GM18505 (cell line): ENCODE measurements around the gene BAHCC1.
A peak's percentile ranks its signal among the peaks of the same experiment; 100 is the strongest.

ENCODE experiments used
- ATAC-seq: cut with Tn5 transposase; IDR thresholded peaks from one replicate; pipeline ENCODE4 v1.9.1; 2021; ENCODE audit not compliant: unreplicated experiment
- POLR2A ChIP-seq: IDR thresholded peaks from 4 replicates; pipeline ENCODE4 v1.6.1; 2011; ENCODE audit warnings: borderline replicate concordance; ENCODE audit not compliant: insufficient read depth, insufficient read length; ENCODE audit errors: extremely low read depth

The BAHCC1 gene

DNA sequence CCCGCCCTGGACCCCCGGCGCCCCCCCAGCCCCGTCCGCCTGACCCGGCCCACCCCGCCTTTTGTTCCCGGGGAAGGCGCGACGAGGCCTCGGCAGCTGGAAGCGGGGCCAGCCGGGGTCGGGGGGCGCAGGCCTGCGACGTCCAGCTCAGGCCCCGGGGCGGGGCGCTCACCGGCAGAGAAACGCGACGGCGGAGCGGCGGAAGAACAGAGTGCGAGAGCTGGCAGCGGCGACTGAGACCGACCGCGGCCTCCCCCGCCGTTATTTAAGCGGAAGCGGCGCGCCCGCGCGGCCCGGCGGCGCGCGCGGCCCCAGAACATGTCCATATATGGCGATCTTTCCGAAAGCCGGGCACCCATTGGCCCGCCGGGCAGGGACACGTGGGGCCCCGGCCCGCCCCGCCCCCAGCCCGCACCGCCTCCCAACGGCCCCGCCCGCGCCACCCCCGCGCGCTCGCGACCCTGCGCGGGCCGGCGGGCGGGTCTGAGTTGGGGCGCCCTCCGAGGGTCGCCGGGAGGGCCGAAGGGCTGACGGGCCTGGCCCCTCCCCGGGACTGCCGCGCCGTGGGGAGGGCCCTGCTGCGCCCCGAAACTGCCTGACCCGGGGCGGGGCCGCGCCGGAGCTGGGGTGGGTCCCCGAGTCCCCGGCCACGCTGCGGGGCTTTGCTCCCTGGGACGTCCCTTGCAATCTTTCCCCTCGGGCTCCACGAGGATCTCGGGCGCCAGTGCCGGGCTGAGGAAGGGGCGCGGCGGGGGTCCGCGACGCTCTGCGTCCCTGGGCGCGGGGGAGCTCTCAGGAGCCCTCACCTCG lies 117.5 kb downstream of the BAHCC1 start, which contains the start of gene ACTG1:
ACTG1 (minus strand) TSS at position 238 of the 810 bp plus-strand sequence. CDS start 445 bp downstream, outside the sequence.
- TF ChIP-seq POLR2A, result peak; percentile 100
- ATAC-seq, result peak; percentile 41

DNA sequence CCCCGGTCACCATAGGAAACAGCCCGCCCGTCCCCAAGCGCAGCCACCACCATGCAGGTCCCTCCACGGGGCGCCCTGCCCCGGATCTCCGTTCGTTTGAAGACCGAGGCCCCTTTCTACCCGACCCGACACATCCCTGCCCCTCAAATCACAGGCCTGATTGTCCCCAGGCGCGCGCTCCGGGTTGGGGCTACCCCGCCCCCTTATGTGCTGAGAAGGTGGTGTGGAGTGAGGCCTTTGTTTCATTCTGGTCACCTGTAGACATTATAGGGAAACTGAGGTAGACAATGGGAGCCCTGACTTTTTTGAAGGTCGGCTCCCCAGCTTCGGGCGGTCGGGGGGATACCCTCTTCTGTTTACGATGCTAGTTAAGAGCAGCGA lies 118.1 kb downstream of the BAHCC1 start:
- TF ChIP-seq POLR2A, result peak; percentile 66
- ATAC-seq, result no peak

DNA sequence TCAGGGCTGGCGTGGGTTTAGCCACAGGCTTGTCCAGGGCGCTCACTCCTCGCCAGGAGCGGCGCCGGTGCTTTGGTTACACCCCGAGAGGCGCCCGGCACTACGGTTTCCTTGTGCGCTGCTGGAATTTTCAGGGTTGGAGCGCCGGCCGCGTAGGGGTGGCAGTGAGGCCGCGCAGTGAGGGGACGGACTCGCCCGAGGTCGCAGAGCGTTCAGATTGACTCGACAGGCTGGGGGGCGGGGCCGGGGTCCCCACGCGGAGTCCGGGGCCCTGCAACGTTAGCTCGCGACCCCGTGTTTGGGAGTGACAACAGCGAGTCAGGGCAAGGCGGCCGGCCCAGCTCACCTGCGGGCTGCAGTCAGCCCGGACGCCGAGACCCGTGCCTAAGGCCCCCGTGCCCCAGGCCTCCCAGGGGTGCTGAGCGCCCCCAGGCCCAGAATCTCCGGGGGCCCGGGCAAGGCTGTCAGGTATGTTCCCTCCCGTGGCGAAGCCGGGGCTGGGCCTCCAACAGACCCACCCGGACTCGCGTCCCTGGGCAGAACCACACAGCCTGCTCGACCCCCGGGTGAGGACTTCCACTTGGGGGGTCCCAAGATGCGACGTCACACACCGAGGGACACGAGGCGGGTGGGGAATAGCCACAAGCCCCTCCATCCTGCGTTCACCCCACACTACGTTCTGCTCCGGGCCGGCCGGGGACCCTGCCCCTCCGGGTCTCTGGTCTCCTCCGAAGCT lies 118.7 kb downstream of the BAHCC1 start:
- no peak for ATAC-seq
- peak; percentile 21 for TF ChIP-seq POLR2A

DNA sequence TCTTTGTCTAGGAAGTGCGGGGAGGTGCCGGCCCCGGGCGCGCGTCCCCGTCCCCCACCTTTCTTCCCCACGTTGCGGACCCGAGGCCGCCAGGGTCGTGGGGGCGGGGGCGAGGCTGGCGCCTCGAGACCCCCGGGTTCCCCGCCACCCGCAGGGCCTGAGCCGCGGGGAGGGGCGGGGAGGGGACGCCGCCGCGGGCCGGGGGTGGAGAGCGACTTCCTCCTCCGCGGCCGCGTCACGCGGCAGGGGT lies 119.2 kb downstream of the BAHCC1 start:
- TF ChIP-seq POLR2A, result no peak
- no peak for ATAC-seq

DNA sequence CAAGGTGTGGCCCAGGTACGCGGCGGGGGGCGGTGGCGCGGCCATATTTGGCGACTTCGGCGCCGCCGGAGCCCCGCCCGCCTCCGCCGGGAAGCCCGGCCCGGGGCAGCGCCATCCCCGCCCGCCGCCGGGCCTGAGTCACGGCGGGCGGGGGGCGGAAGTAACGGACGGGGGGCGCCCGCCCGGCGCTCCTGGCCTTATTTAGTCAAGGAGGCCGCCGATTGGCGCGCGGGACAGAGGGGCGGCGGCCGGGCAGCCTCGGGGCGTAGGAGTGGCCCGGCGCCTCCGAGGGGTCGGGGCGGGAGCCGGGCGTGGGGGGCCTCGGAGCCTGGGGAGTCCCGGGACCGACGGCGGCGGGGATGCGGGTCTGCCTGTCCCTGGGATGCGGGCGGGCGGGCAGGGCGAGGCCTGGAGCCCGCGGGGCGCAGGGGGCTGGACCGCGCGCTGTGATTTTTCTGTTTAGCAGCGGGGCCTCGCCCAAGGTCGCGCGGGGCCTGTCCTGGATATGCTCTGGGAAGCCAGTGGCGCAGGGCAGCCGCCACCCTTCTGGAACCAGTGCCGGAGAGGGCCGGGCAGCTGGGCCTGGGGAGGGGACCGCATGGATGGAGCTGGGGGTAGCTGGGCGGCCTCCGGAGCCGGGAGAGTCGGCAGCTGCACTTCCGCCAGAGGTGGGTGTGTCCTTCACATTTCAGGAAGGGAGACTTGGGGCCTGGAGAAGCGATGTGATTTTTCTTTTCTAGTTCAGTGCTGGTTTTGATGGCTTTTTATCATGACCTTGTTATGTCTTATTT lies 119.7 kb downstream of the BAHCC1 start:
- ATAC-seq, result peak; percentile 22
- peak; percentile 62 for TF ChIP-seq POLR2A

DNA sequence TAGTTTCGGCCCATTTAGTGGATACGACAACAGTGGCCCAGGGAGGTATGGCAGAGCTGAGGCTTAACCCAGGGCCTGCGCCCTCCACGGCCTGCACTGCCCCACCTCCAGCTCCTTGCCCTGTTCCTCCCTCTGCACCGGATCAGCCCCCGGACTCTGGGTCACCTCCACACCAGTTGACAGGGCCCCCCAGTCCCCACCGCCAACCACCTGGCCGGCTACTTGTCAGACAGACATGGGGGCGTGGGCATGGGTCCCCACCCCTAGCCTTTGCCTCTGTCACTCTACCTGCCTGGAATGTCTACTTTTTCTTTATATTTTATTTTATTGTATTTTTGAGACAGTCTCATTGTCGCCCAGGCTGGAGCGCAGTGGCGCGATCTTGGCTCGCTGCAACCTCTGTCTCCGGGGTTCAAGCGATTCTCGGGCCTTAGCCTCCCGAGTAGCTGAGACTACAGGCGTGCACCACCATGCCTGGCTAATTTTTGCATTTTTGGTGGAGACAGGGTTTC lies 120.3 kb downstream of the BAHCC1 start:
- no peak for TF ChIP-seq POLR2A
- no peak for ATAC-seq
